PC-9 (cell line): ENCODE results near the gene RNF220.

Experiments
- CTCF ChIP-seq: fragments of 200-600 bp; sonication (generic); conservative IDR thresholded peaks from 2 replicates; pipeline ENCODE4 v1.6.1; 2017; ENCODE audit warnings: mixed run types, antibody characterized with exemption, mild to moderate bottlenecking, moderate library complexity
- EZH2 ChIP-seq: fragments of 200-600 bp; sonication (generic); IDR thresholded peaks from 2 replicates; pipeline ENCODE4 v1.8.0; 2017; ENCODE audit warnings: antibody characterized with exemption, low read depth

- TF ChIP-seq CTCF (no peak), EZH2 (no peak)
These were observed 214.3 kb downstream of the RNF220 start for GRCh38 chr1:44619261-44619900.
